HUES48 (cell line): ENCODE measurements around the gene ZNF653.

Experiments used
- H3K27ac ChIP-seq: one replicate; pipeline ENCODE4 v1.7.0; 2013; ENCODE audit warnings: low read depth, low read length, inconsistent platforms
- H3K27me3 ChIP-seq: 2 replicates; pipeline ENCODE4 v1.6.1; 2013; ENCODE audit warnings: mild to moderate bottlenecking, low read length; ENCODE audit not compliant: control insufficient read depth, insufficient read depth
- H3K36me3 ChIP-seq: 2 replicates; pipeline ENCODE4 v1.6.1; 2013; ENCODE audit warnings: low read length; ENCODE audit not compliant: control insufficient read depth, insufficient read depth
- H3K4me1 ChIP-seq: 2 replicates; pipeline ENCODE4 v1.6.1; 2013; ENCODE audit warnings: mild to moderate bottlenecking, low read length; ENCODE audit not compliant: control insufficient read depth, insufficient read depth
- H3K4me3 ChIP-seq: 2 replicates; pipeline ENCODE4 v1.5.1; 2013; ENCODE audit warnings: mild to moderate bottlenecking, low read depth, low read length
- H3K9ac ChIP-seq: 2 replicates; pipeline ENCODE4 v1.6.1; 2013; ENCODE audit warnings: mild to moderate bottlenecking, low read depth, low read length, moderate library complexity
- H3K9me3 ChIP-seq: 2 replicates; pipeline ENCODE4 v1.6.1; 2013; ENCODE audit warnings: low read length; ENCODE audit not compliant: control insufficient read depth, insufficient read depth

ZNF653 gene

GRCh38 chr19:11495481-11495880 is 10.2 kb downstream of the ZNF653 start:
- Histone ChIP-seq H3K27me3 (no peaks in the 10 kb centered on the region), H3K36me3 (peaks cover 11% of the 10 kb centered on the region; the same call in 1 of the 2 replicates), H3K27ac (no peak overlapping the region), H3K9me3 (no peaks in the 10 kb centered on the region), H3K4me1 (no peaks in the 10 kb centered on the region), H3K4me3 (no peak overlapping the region), H3K9ac (no peak overlapping the region)

GRCh38 chr19:11494634-11495285 is 10.9 kb downstream of the ZNF653 start:
- H3K27me3 ChIP-seq = no peaks in the 10 kb centered on the region

GRCh38 chr19:11489378-11489777 is 16.3 kb downstream of the ZNF653 start:
- Histone ChIP-seq H3K27ac (no peak overlapping the region), H3K9ac (no peak overlapping the region), H3K4me3 (no peak overlapping the region), H3K27me3 (no peaks in the 10 kb centered on the region), H3K9me3 (no peaks in the 10 kb centered on the region), H3K36me3 (no peaks in the 10 kb centered on the region), H3K4me1 (no peaks in the 10 kb centered on the region)

More at GRCh38 chr19:11494634-11495285, 10.9 kb downstream of the ZNF653 start:
- Histone ChIP-seq H3K27ac (no peak overlapping the region), H3K4me3 (no peak overlapping the region), H3K36me3 (peaks cover 11% of the 10 kb centered on the region; the same call in 1 of the 2 replicates), H3K9ac (no peak overlapping the region), H3K4me1 (no peaks in the 10 kb centered on the region), H3K9me3 (no peaks in the 10 kb centered on the region)

- peaks cover 1% of the 10 kb centered on the region; the same call in 1 of the 2 replicates for H3K27me3 ChIP-seq
These were observed 18.8 kb downstream of the ZNF653 start for GRCh38 chr19:11486661-11487503.

GRCh38 chr19:11485245-11485837 is 20.3 kb downstream of the ZNF653 start:
- H3K27ac ChIP-seq = no peak overlapping the region

More at GRCh38 chr19:11486661-11487503, 18.8 kb downstream of the ZNF653 start:
- H3K9me3 ChIP-seq = no peaks in the 10 kb centered on the region
- no peak overlapping the region for H3K27ac ChIP-seq
- H3K4me1 ChIP-seq = peaks cover 4% of the 10 kb centered on the region; the same call in 1 of the 2 replicates
- H3K9ac ChIP-seq = no peak overlapping the region
- no peak overlapping the region for H3K4me3 ChIP-seq
- no peaks in the 10 kb centered on the region for H3K36me3 ChIP-seq

GRCh38 chr19:11483366-11484111 is 22.1 kb downstream of the ZNF653 start:
- no peaks in the 10 kb centered on the region for H3K9me3 ChIP-seq
- H3K27ac ChIP-seq = no peak overlapping the region
- no peak overlapping the region for H3K9ac ChIP-seq
- peaks cover 28% of the 10 kb centered on the region for H3K27me3 ChIP-seq
- peaks cover 4% of the 10 kb centered on the region; the same call in 1 of the 2 replicates for H3K4me1 ChIP-seq
- no peaks in the 10 kb centered on the region for H3K36me3 ChIP-seq
- H3K4me3 ChIP-seq = no peak overlapping the region

More at GRCh38 chr19:11485245-11485837, 20.3 kb downstream of the ZNF653 start:
- no peaks in the 10 kb centered on the region for H3K36me3 ChIP-seq
- H3K9ac ChIP-seq = no peak overlapping the region
- H3K9me3 ChIP-seq = no peaks in the 10 kb centered on the region
- H3K4me3 ChIP-seq = no peak overlapping the region
- H3K27me3 ChIP-seq = peaks cover 16% of the 10 kb centered on the region
- peaks cover 4% of the 10 kb centered on the region; the same call in 1 of the 2 replicates for H3K4me1 ChIP-seq

- H3K27me3 ChIP-seq = peaks cover 28% of the 10 kb centered on the region
- peaks cover 4% of the 10 kb centered on the region; the same call in 1 of the 2 replicates for H3K4me1 ChIP-seq
- peak overlapping the region; percentile 54; the same call in 1 of the 2 replicates for H3K4me3 ChIP-seq
- no peaks in the 10 kb centered on the region for H3K36me3 ChIP-seq
- no peak overlapping the region for H3K27ac ChIP-seq
- H3K9me3 ChIP-seq = no peaks in the 10 kb centered on the region
- H3K9ac ChIP-seq = no peak overlapping the region
These were observed 23.1 kb downstream of the ZNF653 start for GRCh38 chr19:11482384-11483050.

GRCh38 chr19:11481534-11482383 is 23.9 kb downstream of the ZNF653 start:
- H3K36me3 ChIP-seq = no peaks in the 10 kb centered on the region
- H3K4me1 ChIP-seq = peaks cover 4% of the 10 kb centered on the region; the same call in 1 of the 2 replicates
- H3K27ac ChIP-seq = no peak overlapping the region
- peak overlapping the region; percentile 54; the same call in 1 of the 2 replicates for H3K4me3 ChIP-seq
- H3K9me3 ChIP-seq = no peaks in the 10 kb centered on the region
- H3K27me3 ChIP-seq = peaks cover 28% of the 10 kb centered on the region
- no peak overlapping the region for H3K9ac ChIP-seq

GRCh38 chr19:11480715-11481533 is 24.7 kb downstream of the ZNF653 start, which contains the start of gene ELAVL3:
Gene ELAVL3 (minus strand): TSS chr19:11481046. CDS start chr19:11480608, 438 bp downstream.
- no peak within 1 kb of the TSS for H3K9ac ChIP-seq
- no peaks in the 10 kb centered on the region for H3K9me3 ChIP-seq
- no peak within 1 kb of the TSS for H3K27ac ChIP-seq
- peak within 1 kb of the TSS; percentile 30; the same call in 1 of the 2 replicates for H3K4me3 ChIP-seq
- H3K27me3 ChIP-seq = peaks cover 28% of the 10 kb centered on the region
- peaks cover 4% of the 10 kb centered on the region; the same call in 1 of the 2 replicates for H3K4me1 ChIP-seq
- no peaks in the 10 kb centered on the region for H3K36me3 ChIP-seq
